Stimulated activated naive CD8-positive, alpha-beta T cell treated with anti-CD3 and anti-CD28 coated beads, Interleukin-15, Interleukin-2, amounts not matched to agents 100 U/mL and 50 U/mL, for 24 hours (primary cell): ENCODE measurements around the gene PTPN7.
"Not testable (repeated sequence)": the region's sequence is repeated elsewhere in the genome, so short reads cannot be mapped to it uniquely, and the experiment has no call there.

ENCODE experiments used
- ATAC-seq: fragments of 150-1000 bp; cut with Tn5 transposase; one replicate; pipeline ENCODE4 v1.10.0; 2021
- DNase-seq: peaks from one replicate; pipeline ENCODE4 v3.0.0; 2021

The PTPN7 gene

GRCh38 chr1:202189918-202190715 is 29.7 kb upstream of the PTPN7 start:
- ATAC-seq (no peak), DNase-seq (no peak)

GRCh38 chr1:202189001-202189790 is 28.8 kb upstream of the PTPN7 start:
- ATAC-seq: peak; percentile 56
- peak; percentile 89 for DNase-seq

GRCh38 chr1:202187697-202188407 is 27.4 kb upstream of the PTPN7 start:
- ATAC-seq (no peak), DNase-seq (no peak)

DNA sequence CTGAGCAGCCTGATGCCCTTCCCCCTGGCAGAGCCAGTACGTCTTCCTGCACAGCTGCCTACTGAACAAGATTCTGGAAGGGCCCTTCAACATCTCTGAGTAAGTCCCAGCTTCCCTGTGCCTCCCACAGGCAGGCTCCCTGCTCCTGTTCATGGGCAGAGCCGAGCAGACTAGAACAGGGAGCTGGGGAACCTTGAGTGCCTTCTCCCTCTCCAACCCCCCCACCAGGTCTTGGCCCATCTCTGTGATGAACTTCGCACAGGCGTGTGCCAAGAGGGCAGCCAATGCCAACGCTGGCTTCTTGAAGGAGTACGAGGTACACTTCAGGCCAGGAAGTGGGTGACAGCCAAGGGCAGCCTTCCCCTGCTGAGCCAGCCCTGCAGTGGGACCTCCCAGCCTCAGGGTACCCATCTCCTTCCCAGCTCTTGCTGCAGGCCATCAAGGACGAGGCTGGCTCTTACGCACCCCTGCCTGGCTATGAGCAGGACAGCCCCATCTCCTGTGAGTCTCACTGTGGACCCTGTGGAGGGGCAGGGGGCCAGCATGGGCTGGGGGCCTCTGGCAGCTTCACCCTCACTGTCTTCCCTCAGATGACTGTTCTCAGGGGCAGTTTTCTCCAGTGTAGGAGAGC is 26.8 kb upstream of the PTPN7 start:
- ATAC-seq (no peak), DNase-seq (no peak)

- DNase-seq (no peak), ATAC-seq (no peak)
Observed at GRCh38 chr1:202186327-202186726, 25.9 kb upstream of the PTPN7 start.

DNA sequence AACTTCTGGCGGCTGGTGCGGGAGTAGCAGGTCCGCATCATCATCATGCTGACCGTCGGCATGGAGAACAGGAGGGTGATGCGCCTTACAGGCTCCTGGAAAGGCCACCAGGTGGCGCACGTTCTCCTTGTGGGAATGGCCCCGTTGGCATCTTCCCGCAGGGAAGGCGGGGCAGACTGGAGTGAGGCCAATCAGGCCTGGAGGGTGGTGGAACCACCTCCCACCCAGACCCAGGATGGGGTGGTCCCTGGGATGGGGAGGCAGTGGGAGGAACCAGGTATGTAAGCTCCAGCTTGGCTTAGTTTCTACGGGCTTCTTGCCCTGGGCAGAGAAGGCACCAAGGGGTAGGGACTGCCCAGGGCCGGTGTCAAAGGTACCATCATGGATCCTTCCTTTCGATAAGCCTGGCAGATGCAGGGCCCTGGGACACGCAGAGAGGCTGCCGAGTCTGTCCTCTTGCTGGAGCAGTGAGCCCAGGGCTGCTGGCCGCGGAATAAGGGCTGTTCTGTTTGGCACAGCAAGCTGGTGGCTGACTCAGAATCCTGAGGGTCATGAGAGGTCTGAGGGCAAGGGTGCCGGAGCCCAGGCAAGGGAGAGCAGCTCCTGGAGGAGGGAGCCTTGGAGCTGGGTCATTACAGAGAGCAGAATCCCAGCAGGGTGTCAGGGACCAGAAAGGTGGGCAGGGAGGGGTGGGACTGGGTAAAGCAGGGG is 24.5 kb upstream of the PTPN7 start:
- ATAC-seq (peak; percentile 67), DNase-seq (peak; percentile 90)

GRCh38 chr1:202182040-202182877 is 21.9 kb upstream of the PTPN7 start:
- DNase-seq (no peak), ATAC-seq (no peak)

GRCh38 chr1:202181586-202181985 is 21.2 kb upstream of the PTPN7 start:
- no peak for ATAC-seq

GRCh38 chr1:202180751-202181139 is 20.3 kb upstream of the PTPN7 start:
- not testable (repeated sequence) for ATAC-seq, DNase-seq

More at GRCh38 chr1:202181586-202181985, 21.2 kb upstream of the PTPN7 start:
- DNase-seq: no peak

- DNase-seq (no peak), ATAC-seq (no peak)
Observed at GRCh38 chr1:202179828-202180750, 19.7 kb upstream of the PTPN7 start.

GRCh38 chr1:202176949-202177927 is 16.8 kb upstream of the PTPN7 start:
- DNase-seq (no peak), ATAC-seq (no peak)

GRCh38 chr1:202173993-202174392 is 13.6 kb upstream of the PTPN7 start:
- ATAC-seq (no peak), DNase-seq (no peak)

- DNase-seq (no peak), ATAC-seq (peak; percentile 34)
Observed at GRCh38 chr1:202172015-202172355, 11.6 kb upstream of the PTPN7 start.

DNA sequence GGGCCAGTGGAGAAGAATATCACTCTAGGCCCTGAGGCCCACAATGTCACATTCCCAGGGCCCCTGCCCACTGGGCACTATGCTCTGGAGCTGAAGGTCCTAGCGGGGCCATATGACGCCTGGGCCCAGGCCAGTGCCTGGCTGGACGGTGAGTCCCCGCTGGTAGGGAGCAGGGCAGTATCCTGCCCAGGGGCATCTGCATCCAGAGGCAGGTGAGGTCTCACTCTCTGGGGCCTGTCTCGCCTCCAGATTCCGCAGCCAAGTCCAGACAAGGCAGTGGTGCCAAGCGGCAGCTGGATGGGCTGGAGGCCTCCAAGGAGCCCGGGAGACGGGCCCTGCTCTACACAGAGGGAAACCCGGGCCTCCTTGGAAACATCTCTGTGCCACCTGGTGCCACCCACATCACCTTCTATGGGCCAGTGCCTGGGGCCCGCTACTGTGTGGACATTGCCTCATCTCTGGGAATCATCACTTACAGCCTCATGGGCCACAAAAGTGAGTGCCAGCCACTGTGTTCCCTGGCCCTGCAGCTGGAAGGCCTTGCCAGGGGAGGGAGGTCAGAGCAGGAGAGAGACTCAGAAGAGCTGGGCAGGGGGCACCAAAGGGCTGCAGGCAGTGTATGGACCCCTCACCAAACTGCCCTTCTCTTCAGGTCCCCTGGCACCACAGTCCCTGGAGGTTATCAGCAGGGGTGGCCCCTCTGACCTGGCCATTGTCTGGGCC is 11.1 kb upstream of the PTPN7 start:
- no peak for ATAC-seq
- DNase-seq: no peak

DNA sequence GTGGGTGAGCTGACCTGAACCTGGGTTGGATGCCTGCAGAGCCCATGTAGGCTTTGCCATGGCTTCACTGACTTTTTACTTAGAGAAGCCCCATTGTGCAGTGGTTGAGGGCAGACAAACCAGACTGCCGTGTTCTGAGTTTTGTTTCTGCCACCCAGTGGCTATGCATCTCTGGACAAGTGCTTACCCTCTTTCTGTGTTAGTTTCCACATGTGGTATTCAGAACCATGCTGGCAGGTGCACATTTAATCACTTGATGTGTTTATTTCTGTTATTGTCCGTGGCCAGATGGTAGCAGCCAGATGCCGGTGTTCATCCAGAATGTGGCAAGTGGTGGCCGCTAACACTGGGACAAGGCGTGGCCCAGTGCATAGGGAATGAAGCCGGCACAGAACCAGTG is 10.3 kb upstream of the PTPN7 start:
- no peak for ATAC-seq
- no peak for DNase-seq

DNA sequence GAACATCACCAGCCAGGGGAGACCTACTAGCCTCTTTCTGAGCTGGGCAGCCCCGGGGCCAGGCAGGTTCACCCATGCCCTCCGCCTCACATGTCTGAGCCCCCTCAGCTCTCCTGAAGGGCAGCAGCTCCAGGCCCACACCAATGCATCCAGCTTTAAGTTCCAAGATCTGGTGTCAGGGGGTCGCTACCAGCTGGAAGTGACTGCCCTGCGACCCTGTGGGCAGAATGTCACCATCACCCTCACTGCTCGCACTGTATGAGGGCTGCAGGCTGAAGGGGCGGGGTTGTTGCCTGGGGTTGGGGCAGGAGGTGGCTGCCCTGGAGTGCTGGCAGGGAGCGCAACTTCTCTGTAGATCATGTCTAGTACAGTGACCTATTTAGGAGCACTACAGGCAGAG is 8.5 kb upstream of the PTPN7 start:
- ATAC-seq (no peak), DNase-seq (no peak)

- ATAC-seq: no peak
- DNase-seq: no peak
Observed at GRCh38 chr1:202167708-202168415, 7.5 kb upstream of the PTPN7 start.
